MCF 10A (cell line): ENCODE measurements around the gene CTTNBP2NL. TPM values are rescaled to one million over a fixed set of nuclear protein-coding genes. Genes with fewer than 3 reads are reported as not detected.
"Not testable (repeated sequence)": the region's sequence is repeated elsewhere in the genome, so short reads cannot be mapped to it uniquely, and the experiment has no call there.

Experiments
- BruUV-seq: library from RNA; stranded (reverse); fragments of 400-500 nt; replicated peaks from 2 replicates; lab custom pipeline; 2021; lab: Mats Ljungman, UMichigan
- CTCF ChIA-PET: fragments of 300-600 bp; sonication (Branson Sonifier 250); formaldehyde crosslinking; extraction: SDS; loops from one replicate; lab custom pipeline; 2021; ENCODE audit warnings: antibody characterized with exemption, inconsistent platforms; lab: Yijun Ruan, JAX
- POLR2A ChIA-PET: fragments of 300-600, 350-650 bp; sonication (Branson Sonifier 250); formaldehyde crosslinking; extraction: SDS; loops from one replicate; lab custom pipeline; 2020; ENCODE audit warnings: antibody characterized with exemption, inconsistent platforms; lab: Yijun Ruan, JAX
- DNase-seq: peaks from one replicate; pipeline ENCODE4 v3.0.0-alpha.2; 2018; ENCODE audit not compliant: unreplicated experiment
- H3K27ac Mint-ChIP-seq: one replicate; pipeline ENCODE4 v1.8.0; 2022; ENCODE audit warnings: mild to moderate bottlenecking, low read depth, mixed read lengths; ENCODE audit not compliant: unreplicated experiment
- H3K27me3 Mint-ChIP-seq: one replicate; pipeline ENCODE4 v1.8.0; 2022; ENCODE audit warnings: mixed read lengths; ENCODE audit not compliant: insufficient read depth, unreplicated experiment
- H3K36me3 Mint-ChIP-seq: one replicate; pipeline ENCODE4 v1.8.0; 2022; ENCODE audit warnings: mild to moderate bottlenecking, moderate library complexity, mixed read lengths; ENCODE audit not compliant: insufficient read depth, unreplicated experiment
- H3K4me1 Mint-ChIP-seq: one replicate; pipeline ENCODE4 v1.8.0; 2022; ENCODE audit warnings: mixed read lengths; ENCODE audit not compliant: insufficient read depth, unreplicated experiment
- H3K4me3 Mint-ChIP-seq: one replicate; pipeline ENCODE4 v1.8.0; 2022; ENCODE audit warnings: mild to moderate bottlenecking, moderate library complexity, mixed read lengths; ENCODE audit not compliant: unreplicated experiment
- H3K9me3 Mint-ChIP-seq: one replicate; pipeline ENCODE4 v1.8.0; 2022; ENCODE audit warnings: mixed read lengths; ENCODE audit not compliant: unreplicated experiment
- CTCF ChIP-seq: fragments of 200-600 bp; IDR thresholded peaks from one replicate; pipeline ENCODE4 v1.8.0; 2022; ENCODE audit warnings: antibody characterized with exemption, mild to moderate bottlenecking; ENCODE audit not compliant: unreplicated experiment
- intact Hi-C: fragments of 100-400 bp; cut with micrococcal nuclease; formaldehyde crosslinking; loops from 2 replicates; pipeline ENCODE4 v1.14.1; 2022
- total RNA-seq: library from RNA; stranded (reverse); gene quantifications from 2 replicates; pipeline ENCODE4 v1.2.3, GENCODE V29; 2022

The CTTNBP2NL gene
- total RNA-seq, 1 experiment from 2014 or later, result 48.8 TPM

- Mint-ChIP-seq H3K27ac (peak overlapping the region; percentile 19), H3K36me3 (peaks cover 66% of the 10 kb centered on the region), H3K4me1 (no peaks in the 10 kb centered on the region), H3K27me3 (no peaks in the 10 kb centered on the region), H3K9me3 (no peaks in the 10 kb centered on the region), H3K4me3 (no peak overlapping the region)
- intact Hi-C loops, result no loop called here
- ChIA-PET POLR2A (interaction anchor here (0.6 to 1.1 kb wide), 2 partner anchors 8 to 11 kb away, joined by 3 to 4 read pairs; no protein-coding TSS in a partner anchor), CTCF (no interaction called here)
- BruUV-seq, result no TSS peak
- DNase-seq, result no peak
- TF ChIP-seq CTCF, result no peak
These were observed 21.3 kb downstream of the CTTNBP2NL start for GRCh38 chr1:112417271-112417670.

GRCh38 chr1:112418099-112418892, 22.3 kb downstream of the CTTNBP2NL start:
- no peaks in the 10 kb centered on the region for H3K4me1 Mint-ChIP-seq
- no peaks in the 10 kb centered on the region for H3K27me3 Mint-ChIP-seq
- no peak for DNase-seq
- no peaks in the 10 kb centered on the region for H3K9me3 Mint-ChIP-seq
- H3K27ac Mint-ChIP-seq, result no peak overlapping the region
- POLR2A ChIA-PET, result interaction anchor here (0.6 to 0.9 kb wide), 2 partner anchors 9 to 12 kb away, joined by 3 to 4 read pairs; no protein-coding TSS in a partner anchor
- no TSS peak for BruUV-seq
- CTCF ChIA-PET, result interaction anchor here (0.6 kb wide), 4 partner anchors 180 to 891 kb away, joined by 3 read pairs; no protein-coding TSS in a partner anchor
- no peak overlapping the region for H3K4me3 Mint-ChIP-seq
- intact Hi-C loops, result no loop called here
- peaks cover 62% of the 10 kb centered on the region for H3K36me3 Mint-ChIP-seq
- no peak for TF ChIP-seq CTCF

GRCh38 chr1:112423207-112423606, 27.2 kb downstream of the CTTNBP2NL start:
- intact Hi-C loops, result no loop called here
- CTCF ChIA-PET, result no interaction called here

GRCh38 chr1:112423666-112424065, 27.7 kb downstream of the CTTNBP2NL start:
- DNase-seq, H3K4me3 Mint-ChIP-seq, H3K4me1 Mint-ChIP-seq, intact Hi-C loops, CTCF ChIA-PET, POLR2A ChIA-PET, H3K9me3 Mint-ChIP-seq, H3K27me3 Mint-ChIP-seq, BruUV-seq, H3K27ac Mint-ChIP-seq: not testable (repeated sequence)
- peaks cover 44% of the 10 kb centered on the region for H3K36me3 Mint-ChIP-seq

More at GRCh38 chr1:112423207-112423606, 27.2 kb downstream of the CTTNBP2NL start:
- peaks cover 46% of the 10 kb centered on the region for H3K36me3 Mint-ChIP-seq
- POLR2A ChIA-PET, result no interaction called here
- no peak overlapping the region for H3K27ac Mint-ChIP-seq
- BruUV-seq, result no TSS peak
- no peak for TF ChIP-seq CTCF
- H3K9me3 Mint-ChIP-seq, result no peaks in the 10 kb centered on the region
- no peak overlapping the region for H3K4me3 Mint-ChIP-seq
- H3K4me1 Mint-ChIP-seq, result no peaks in the 10 kb centered on the region
- no peaks in the 10 kb centered on the region for H3K27me3 Mint-ChIP-seq
- no peak for DNase-seq
